ENCODE data around the gene BAAT. TPM values are rescaled to one million over a fixed set of nuclear protein-coding genes. Genes with fewer than 3 reads are reported as not detected.

Gene BAAT
- total RNA-seq, 4 donors from 2014 or later: not detected

DNA sequence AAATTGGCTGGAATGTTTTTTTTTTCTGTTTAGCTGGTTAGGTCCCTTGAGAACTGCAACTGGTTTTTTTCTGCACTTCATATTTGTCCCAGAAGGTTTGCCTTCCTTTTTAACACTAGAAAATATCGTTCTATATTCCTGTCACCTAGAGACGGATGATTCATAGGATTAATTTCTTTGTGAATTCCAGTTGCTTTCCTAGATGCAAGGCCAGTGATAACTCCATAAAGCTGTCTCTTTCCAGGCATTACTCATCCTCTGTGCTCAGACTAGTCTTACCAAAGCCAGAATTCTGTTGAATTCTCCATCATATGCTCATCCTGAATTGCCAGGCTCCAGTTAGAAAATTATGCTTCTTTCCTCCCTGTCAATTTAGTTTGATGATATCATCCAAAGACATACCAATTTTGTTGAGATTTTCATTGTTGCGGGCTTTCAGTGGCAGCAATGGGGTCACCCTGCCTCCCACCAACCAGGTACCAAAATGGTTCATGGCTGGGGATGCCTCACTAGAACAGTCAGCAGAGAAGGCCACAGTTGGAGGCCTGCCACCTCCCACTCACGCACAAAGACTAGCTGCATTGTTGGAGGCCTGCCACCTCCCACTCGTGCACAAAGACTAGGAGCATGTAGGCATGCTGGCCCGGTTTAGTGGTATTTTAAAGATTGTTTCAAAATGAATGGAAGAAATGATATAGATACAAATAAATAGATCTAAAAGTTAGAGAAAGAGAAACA, 8.5 kb downstream of the BAAT start:
- DNase-seq: peak; percentile 71 to 73
- Histone ChIP-seq H3K4me1 (no peaks in the 10 kb centered on the region), H3K27ac (peak overlapping the region; percentile 69 to 79), H3K9me3 (no peaks in the 10 kb centered on the region), H3K27me3 (no peaks in the 10 kb centered on the region), H3K36me3 (no peaks in the 10 kb centered on the region), H3K4me3 (peak overlapping the region; percentile 10 to 19)
- intact Hi-C loops (cut with DNase I; ENCODE audit: low total_unique reads): no loop called here
- TF ChIP-seq, protein P1, sequence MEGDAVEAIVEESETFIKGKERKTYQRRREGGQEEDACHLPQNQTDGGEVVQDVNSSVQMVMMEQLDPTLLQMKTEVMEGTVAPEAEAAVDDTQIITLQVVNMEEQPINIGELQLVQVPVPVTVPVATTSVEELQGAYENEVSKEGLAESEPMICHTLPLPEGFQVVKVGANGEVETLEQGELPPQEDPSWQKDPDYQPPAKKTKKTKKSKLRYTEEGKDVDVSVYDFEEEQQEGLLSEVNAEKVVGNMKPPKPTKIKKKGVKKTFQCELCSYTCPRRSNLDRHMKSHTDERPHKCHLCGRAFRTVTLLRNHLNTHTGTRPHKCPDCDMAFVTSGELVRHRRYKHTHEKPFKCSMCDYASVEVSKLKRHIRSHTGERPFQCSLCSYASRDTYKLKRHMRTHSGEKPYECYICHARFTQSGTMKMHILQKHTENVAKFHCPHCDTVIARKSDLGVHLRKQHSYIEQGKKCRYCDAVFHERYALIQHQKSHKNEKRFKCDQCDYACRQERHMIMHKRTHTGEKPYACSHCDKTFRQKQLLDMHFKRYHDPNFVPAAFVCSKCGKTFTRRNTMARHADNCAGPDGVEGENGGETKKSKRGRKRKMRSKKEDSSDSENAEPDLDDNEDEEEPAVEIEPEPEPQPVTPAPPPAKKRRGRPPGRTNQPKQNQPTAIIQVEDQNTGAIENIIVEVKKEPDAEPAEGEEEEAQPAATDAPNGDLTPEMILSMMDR (IDR thresholded peaks at IDR 0.05): no peak
- TF ChIP-seq POLR2A (IDR thresholded peaks at IDR 0.05): no peak

- no peaks in the 10 kb centered on the region for H3K36me3 ChIP-seq
- no peaks in the 10 kb centered on the region for H3K9me3 ChIP-seq
- H3K4me1 ChIP-seq: no peaks in the 10 kb centered on the region
- H3K27me3 ChIP-seq: no peaks in the 10 kb centered on the region
- intact Hi-C loops (cut with DNase I; ENCODE audit: low total_unique reads): no loop called here
- TF ChIP-seq POLR2A (IDR thresholded peaks at IDR 0.05): no peak
- TF ChIP-seq, protein P1 (IDR thresholded peaks at IDR 0.05): no peak
- DNase-seq: peak; percentile 24 to 29
- peak overlapping the region; percentile 10 to 19 for H3K4me3 ChIP-seq
- H3K27ac ChIP-seq: peak overlapping the region; percentile 69 to 79
These were observed 9.3 kb downstream of the BAAT start for GRCh38 chr9:101375546-101375945.

DNA sequence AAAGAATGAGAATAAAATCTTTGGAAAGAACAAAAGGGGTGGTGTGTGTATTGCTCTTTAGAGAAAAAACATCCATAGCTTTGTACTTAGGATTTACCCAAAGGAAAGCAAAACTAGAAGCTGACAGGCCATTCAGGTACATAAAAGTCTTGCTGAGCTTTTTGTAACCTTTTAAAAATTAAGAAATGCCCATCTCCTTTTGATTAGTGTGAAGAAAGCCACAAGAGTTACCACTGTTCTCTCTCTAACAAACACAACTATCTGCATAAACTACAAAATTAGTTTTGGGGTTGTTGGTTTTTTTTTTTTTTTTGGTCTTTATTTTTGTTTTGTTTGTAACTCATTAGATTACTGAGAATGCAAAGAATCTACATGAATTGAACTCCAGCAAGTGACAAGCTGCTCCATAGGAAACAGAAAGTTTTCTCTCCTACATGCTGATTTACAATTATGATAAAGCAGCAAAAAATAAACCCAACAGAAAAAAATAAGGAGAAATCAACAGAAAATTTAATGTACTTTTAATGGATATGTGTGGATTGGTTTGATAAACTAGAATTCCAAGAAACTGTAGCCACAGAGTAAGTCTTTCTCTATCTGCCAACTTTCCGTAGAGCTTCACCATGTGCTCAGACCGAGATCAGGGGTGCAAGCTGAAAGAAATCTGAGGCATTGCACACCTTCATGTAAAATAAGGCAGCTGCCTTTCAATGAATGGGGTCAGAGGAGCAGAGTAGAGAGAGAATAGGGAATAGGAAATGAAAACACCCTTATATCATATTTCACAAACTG, 12.3 kb downstream of the BAAT start:
- DNase-seq: no peak
- intact Hi-C loops (cut with DNase I; ENCODE audit: low total_unique reads): no loop called here

GRCh38 chr9:101371813-101372212, 13.0 kb downstream of the BAAT start:
- TF ChIP-seq, protein P1 (IDR thresholded peaks at IDR 0.05): no peak
- no peak for TF ChIP-seq POLR2A (IDR thresholded peaks at IDR 0.05)
- no peaks in the 10 kb centered on the region for H3K27me3 ChIP-seq
- no peak for DNase-seq
- no peaks in the 10 kb centered on the region for H3K4me1 ChIP-seq
- no peaks in the 10 kb centered on the region for H3K9me3 ChIP-seq
- H3K36me3 ChIP-seq: no peaks in the 10 kb centered on the region
- no peak overlapping the region for H3K27ac ChIP-seq
- H3K4me3 ChIP-seq: no peak overlapping the region
- intact Hi-C loops (cut with DNase I; ENCODE audit: low total_unique reads): no loop called here

More for the DNA sequence above, 12.3 kb downstream of the BAAT start:
- TF ChIP-seq, protein P1 (IDR thresholded peaks at IDR 0.05): no peak
- no peak overlapping the region for H3K4me3 ChIP-seq
- H3K36me3 ChIP-seq: no peaks in the 10 kb centered on the region
- H3K9me3 ChIP-seq: no peaks in the 10 kb centered on the region
- H3K27ac ChIP-seq: no peak overlapping the region
- no peaks in the 10 kb centered on the region for H3K4me1 ChIP-seq
- H3K27me3 ChIP-seq: no peaks in the 10 kb centered on the region
